Retinal pigment epithelial cell (primary cell): ENCODE data around the gene SYCE1.

ENCODE experiments used
- DNase-seq: peaks from one replicate; pipeline ENCODE4 v3.0.0-alpha.2; 2010; ENCODE audit warnings: low read depth
- H3K4me3 ChIP-seq: 2 replicates; pipeline ENCODE4 v1.5.1; 2011; ENCODE audit warnings: mild to moderate bottlenecking, low read length, control low read depth, moderate library complexity
- TF ChIP-seq, protein P1 (sequence below): conservative IDR thresholded peaks from 2 replicates; pipeline ENCODE4 v1.5.1; 2011; ENCODE audit warnings: low read depth, low read length, control low read depth, inconsistent platforms

Gene SYCE1

DNA sequence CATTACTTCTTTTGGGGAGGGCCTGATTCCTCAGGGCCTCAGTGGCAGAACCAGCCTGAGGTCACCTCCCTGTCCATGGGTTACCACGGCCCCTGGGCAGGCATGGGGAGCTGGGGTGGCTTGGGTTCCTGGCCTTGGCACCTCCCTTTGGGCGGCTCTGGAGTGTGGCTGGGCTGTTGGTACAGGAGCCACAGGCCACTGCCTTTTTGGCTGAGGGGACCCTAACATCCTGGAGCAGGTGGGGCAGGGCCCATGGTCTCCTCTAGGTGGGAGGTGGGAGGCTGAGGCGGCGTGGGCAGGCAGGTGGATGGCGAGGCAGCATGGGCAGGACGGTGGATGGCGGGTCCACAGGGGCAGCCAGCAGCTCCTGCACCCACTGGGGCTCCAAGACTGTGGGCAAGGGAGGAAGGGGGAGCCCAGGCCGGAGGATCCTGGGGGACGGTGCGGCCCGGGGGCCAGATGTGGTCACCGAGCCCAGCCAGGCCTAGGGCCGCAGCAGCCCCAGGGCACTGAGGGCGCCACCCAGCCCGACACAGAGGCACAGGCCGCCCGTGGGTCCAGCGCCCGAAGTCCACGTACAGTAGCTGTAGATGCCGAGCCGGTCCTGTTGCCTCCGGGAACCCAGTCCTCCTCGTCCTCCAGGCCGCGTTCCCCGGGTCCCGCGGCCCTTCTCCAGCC is 2.4 kb upstream of the SYCE1 start:
- TF ChIP-seq, protein P1, sequence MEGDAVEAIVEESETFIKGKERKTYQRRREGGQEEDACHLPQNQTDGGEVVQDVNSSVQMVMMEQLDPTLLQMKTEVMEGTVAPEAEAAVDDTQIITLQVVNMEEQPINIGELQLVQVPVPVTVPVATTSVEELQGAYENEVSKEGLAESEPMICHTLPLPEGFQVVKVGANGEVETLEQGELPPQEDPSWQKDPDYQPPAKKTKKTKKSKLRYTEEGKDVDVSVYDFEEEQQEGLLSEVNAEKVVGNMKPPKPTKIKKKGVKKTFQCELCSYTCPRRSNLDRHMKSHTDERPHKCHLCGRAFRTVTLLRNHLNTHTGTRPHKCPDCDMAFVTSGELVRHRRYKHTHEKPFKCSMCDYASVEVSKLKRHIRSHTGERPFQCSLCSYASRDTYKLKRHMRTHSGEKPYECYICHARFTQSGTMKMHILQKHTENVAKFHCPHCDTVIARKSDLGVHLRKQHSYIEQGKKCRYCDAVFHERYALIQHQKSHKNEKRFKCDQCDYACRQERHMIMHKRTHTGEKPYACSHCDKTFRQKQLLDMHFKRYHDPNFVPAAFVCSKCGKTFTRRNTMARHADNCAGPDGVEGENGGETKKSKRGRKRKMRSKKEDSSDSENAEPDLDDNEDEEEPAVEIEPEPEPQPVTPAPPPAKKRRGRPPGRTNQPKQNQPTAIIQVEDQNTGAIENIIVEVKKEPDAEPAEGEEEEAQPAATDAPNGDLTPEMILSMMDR: no peak
- H3K4me3 ChIP-seq: no peak overlapping the region
- no peak for DNase-seq

- no peak overlapping the region for H3K4me3 ChIP-seq
- no peak for DNase-seq
- TF ChIP-seq, protein P1: no peak
Measured at GRCh38 chr10:133567119-133567518, 1.7 kb upstream of the SYCE1 start.

- no peak overlapping the region for H3K4me3 ChIP-seq
- no peak for DNase-seq
- TF ChIP-seq, protein P1: no peak
Measured at GRCh38 chr10:133564816-133565215, 567 bp downstream of the SYCE1 start.

- H3K4me3 ChIP-seq: no peak overlapping the region
- TF ChIP-seq, protein P1: no peak
- no peak for DNase-seq
Measured at GRCh38 chr10:133559216-133559615, 6.2 kb downstream of the SYCE1 start.

DNA sequence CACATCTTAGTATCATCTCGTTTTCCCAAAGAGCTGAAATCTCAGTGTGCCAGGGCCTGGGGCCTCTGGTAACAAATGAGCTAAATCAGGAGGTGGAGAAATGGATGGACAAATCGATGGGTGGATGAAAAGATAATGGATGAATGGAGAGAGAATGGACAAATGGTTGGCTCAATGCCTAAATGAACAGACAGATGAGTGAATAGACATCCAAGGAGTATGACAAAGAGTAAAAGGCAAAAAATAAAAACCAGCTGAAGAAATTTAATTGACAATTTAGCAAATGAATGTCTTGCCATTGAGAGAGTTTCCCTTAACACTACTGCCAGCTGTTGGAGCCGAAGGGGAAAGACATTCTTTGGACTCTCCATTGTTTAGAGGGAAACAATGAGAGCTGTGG is 8.0 kb downstream of the SYCE1 start:
- H3K4me3 ChIP-seq: no peak overlapping the region
- TF ChIP-seq, protein P1: no peak
- no peak for DNase-seq

GRCh38 chr10:133555521-133555920 is 9.9 kb downstream of the SYCE1 start:
- no peak overlapping the region for H3K4me3 ChIP-seq
- TF ChIP-seq, protein P1: no peak
- DNase-seq: no peak

DNA sequence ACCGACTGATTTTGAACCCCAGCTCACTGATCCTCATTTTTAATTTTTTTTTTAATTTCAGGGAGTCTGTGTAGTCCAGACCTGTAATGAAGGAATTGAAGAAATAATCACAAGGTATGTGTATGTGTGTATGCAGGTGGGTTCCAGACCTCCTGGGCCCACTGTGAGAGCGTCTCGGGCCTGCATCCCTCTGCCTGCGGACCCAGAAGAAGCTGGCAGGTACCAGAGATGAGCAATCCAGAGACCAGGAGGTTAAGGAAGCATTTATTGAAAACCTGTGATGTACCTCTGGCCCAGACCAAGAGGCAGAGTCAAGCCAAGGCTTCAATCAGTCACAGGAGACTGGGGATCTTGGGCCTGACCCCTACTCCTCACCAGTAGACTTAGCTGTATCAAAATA is 10.8 kb downstream of the SYCE1 start:
- DNase-seq: no peak
- TF ChIP-seq, protein P1: no peak
- no peak overlapping the region for H3K4me3 ChIP-seq
